Measurements from ENCODE around the gene IL10RA.

The IL10RA gene

DNA sequence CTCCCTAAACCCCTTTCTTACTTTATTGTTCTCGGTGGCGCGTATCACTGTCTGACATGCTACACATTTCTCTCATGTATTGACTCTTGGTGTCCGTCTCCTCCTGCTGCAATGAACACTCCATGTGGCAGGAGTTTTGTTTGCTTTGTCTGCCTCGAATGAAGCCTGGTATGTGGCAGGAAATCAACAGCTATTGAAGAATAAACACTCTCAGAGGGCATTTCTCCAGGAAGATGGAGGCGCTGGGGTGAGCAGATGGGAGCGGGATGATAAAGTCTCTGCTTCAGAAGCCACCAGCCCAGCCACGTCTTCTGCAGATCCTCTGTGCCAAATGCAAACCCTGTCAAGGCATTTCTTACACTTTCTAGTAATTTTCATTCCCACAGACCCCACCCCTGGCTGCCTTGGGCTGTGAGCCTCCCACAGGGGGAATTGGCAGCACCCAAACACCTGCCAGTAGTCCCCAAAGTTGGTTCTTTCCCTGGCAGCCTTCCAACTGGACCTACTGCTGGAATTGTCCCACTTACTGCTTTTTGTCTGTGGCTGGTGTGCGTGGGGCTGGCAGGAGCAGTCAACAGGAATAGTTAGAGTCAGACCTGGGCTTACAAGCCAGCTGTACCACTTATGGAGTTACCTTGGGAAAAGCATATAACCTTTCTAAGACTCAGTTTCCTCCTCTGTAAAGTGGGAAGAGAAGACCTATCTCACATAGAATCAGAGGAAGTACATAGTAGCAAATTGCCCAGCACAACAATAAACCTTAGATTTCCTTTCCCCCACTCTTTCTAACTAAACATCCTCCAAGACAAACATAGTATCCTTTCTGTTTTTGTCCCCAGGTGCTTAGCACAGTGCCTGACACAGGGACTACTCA, 13.3 kb upstream of the IL10RA start:
- H3K4me2 ChIP-seq (ENCODE audit: low read length, poor library complexity, severe bottlenecking): no peak overlapping the region
- no peak overlapping the region for H3K23ac ChIP-seq (ENCODE audit: low read length in 2 of 2)
- no peak overlapping the region for H4K91ac ChIP-seq (ENCODE audit: low read length)
- H3K79me1 ChIP-seq (replicated peaks; ENCODE audit: low read length, poor library complexity, severe bottlenecking): no peaks in the 10 kb centered on the region
- no peak overlapping the region for H2BK12ac ChIP-seq (ENCODE audit: low read length in 2 of 2)
- H3K4me1 ChIP-seq (ENCODE audit: control insufficient read depth, insufficient read depth, low read depth, low read length): peaks cover 10% of the 10 kb centered on the region
- H3K9ac ChIP-seq (ENCODE audit: low read length): no peak overlapping the region
- no peak overlapping the region for H2AK5ac ChIP-seq (ENCODE audit: low read length, severe bottlenecking)
- no peak for DNase-seq
- no peak overlapping the region for H3K27ac ChIP-seq (ENCODE audit: low read length, poor library complexity, severe bottlenecking)
- H4K8ac ChIP-seq (ENCODE audit: low read length): no peak overlapping the region
- no peak overlapping the region for H3K4ac ChIP-seq (ENCODE audit: low read depth in 1 of 2, low read length in 2 of 2)
- H2BK5ac ChIP-seq (ENCODE audit: low read depth, low read length, poor library complexity, severe bottlenecking): no peak overlapping the region
- H2BK15ac ChIP-seq (ENCODE audit: low read depth, poor library complexity, severe bottlenecking): no peak overlapping the region
- H3K4me3 ChIP-seq (ENCODE audit: insufficient read depth in 1 of 2, low read depth in 1 of 2, low read length in 2 of 2): no peak overlapping the region
- no peak overlapping the region for H3K14ac ChIP-seq (ENCODE audit: low read length in 2 of 2)
- no peaks in the 10 kb centered on the region for H3K36me3 ChIP-seq (ENCODE audit: control insufficient read depth in 1 of 2, insufficient read depth in 2 of 2, low read depth in 1 of 2, low read length in 2 of 2)
- H3K18ac ChIP-seq (ENCODE audit: low read depth in 1 of 2, low read length in 2 of 2): no peak overlapping the region
- 81% methylated on average over 9 of the region's 9 CpGs for WGBS
- no peak overlapping the region for H2AFZ ChIP-seq (ENCODE audit: low read depth, low read length)
- H3K9me3 ChIP-seq (ENCODE audit: control insufficient read depth, low read length): no peaks in the 10 kb centered on the region
- no peak overlapping the region for H2BK120ac ChIP-seq (ENCODE audit: low read depth, low read length)
- H3K27me3 ChIP-seq (ENCODE audit: control insufficient read depth in 1 of 2, insufficient read depth in 1 of 2, low read length in 2 of 2): peaks cover 0 to 60% of the 10 kb centered on the region in 2 experiments

DNA sequence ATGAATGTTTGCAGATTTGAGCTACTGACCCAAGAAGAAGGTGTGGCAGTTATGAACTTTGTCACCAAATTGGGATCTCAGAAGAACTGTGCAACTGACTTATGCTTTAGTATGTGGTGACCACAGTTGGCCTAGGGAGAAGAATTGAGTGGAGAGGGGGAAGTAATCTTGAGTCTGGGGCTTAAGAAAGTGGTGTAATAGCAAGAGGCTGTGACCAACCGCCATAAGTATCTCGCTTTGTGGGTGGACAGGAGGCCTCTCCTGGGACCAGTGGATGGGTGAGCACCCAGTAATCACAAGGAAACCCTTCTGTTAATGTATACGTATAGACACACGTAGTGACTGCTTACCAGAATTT, 12.7 kb upstream of the IL10RA start:
- Histone ChIP-seq H4K8ac (ENCODE audit: low read length) (no peak overlapping the region), H4K91ac (ENCODE audit: low read length) (no peak overlapping the region), H3K4me2 (ENCODE audit: low read length, poor library complexity, severe bottlenecking) (no peak overlapping the region), H3K36me3 (ENCODE audit: control insufficient read depth in 1 of 2, insufficient read depth in 2 of 2, low read depth in 1 of 2, low read length in 2 of 2) (no peaks in the 10 kb centered on the region), H3K79me1 (replicated peaks; ENCODE audit: low read length, poor library complexity, severe bottlenecking) (no peaks in the 10 kb centered on the region), H3K4me3 (ENCODE audit: insufficient read depth in 1 of 2, low read depth in 1 of 2, low read length in 2 of 2) (no peak overlapping the region), H3K9ac (ENCODE audit: low read length) (no peak overlapping the region), H2AFZ (ENCODE audit: low read depth, low read length) (no peak overlapping the region), H2BK120ac (ENCODE audit: low read depth, low read length) (no peak overlapping the region), H2AK5ac (ENCODE audit: low read length, severe bottlenecking) (no peak overlapping the region), H2BK12ac (ENCODE audit: low read length in 2 of 2) (no peak overlapping the region), H3K14ac (ENCODE audit: low read length in 2 of 2) (no peak overlapping the region), H3K27me3 (ENCODE audit: control insufficient read depth in 1 of 2, insufficient read depth in 1 of 2, low read length in 2 of 2) (peaks cover 0 to 56% of the 10 kb centered on the region in 2 experiments), H3K4me1 (ENCODE audit: control insufficient read depth, insufficient read depth, low read depth, low read length) (peaks cover 10% of the 10 kb centered on the region), H3K9me3 (ENCODE audit: control insufficient read depth, low read length) (no peaks in the 10 kb centered on the region), H3K23ac (ENCODE audit: low read length in 2 of 2) (no peak overlapping the region), H2BK15ac (ENCODE audit: low read depth, poor library complexity, severe bottlenecking) (no peak overlapping the region), H3K27ac (ENCODE audit: low read length, poor library complexity, severe bottlenecking) (no peak overlapping the region), H3K18ac (ENCODE audit: low read depth in 1 of 2, low read length in 2 of 2) (no peak overlapping the region), H3K4ac (ENCODE audit: low read depth in 1 of 2, low read length in 2 of 2) (no peak overlapping the region), H2BK5ac (ENCODE audit: low read depth, low read length, poor library complexity, severe bottlenecking) (no peak overlapping the region)
- no peak for DNase-seq
- whole genome bisulfite sequencing: 81% methylated on average over 4 of the region's 4 CpGs

DNA sequence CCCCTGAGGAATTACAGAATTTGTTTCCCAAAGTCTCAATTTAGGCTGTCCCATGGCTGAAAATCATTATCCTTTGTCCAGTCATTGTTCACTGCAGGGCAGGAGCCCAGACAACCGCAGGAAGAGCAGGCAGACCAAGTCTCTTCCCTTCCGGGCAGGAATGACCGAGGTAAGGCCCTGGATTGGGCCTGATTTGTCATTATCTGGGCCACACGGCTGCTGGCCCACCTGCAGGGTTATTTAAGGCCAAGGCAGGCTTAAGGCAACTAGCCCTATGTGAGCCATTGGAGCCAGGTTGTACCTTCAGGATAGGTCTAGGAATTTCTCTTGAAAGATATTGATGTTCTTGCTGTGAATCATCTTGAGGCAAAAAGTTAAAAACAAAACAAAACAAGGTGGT, 9.7 kb upstream of the IL10RA start:
- Histone ChIP-seq H3K4me2 (ENCODE audit: low read length, poor library complexity, severe bottlenecking) (no peak overlapping the region), H3K27ac (ENCODE audit: low read length, poor library complexity, severe bottlenecking) (no peak overlapping the region), H3K4ac (ENCODE audit: low read depth in 1 of 2, low read length in 2 of 2) (no peak overlapping the region), H4K91ac (ENCODE audit: low read length) (no peak overlapping the region), H3K79me1 (replicated peaks; ENCODE audit: low read length, poor library complexity, severe bottlenecking) (no peaks in the 10 kb centered on the region), H3K4me1 (ENCODE audit: control insufficient read depth, insufficient read depth, low read depth, low read length) (peaks cover 9% of the 10 kb centered on the region), H3K9ac (ENCODE audit: low read length) (no peak overlapping the region), H3K14ac (ENCODE audit: low read length in 2 of 2) (no peak overlapping the region), H3K9me3 (ENCODE audit: control insufficient read depth, low read length) (no peaks in the 10 kb centered on the region), H2BK120ac (ENCODE audit: low read depth, low read length) (no peak overlapping the region), H2BK15ac (ENCODE audit: low read depth, poor library complexity, severe bottlenecking) (no peak overlapping the region), H2BK5ac (ENCODE audit: low read depth, low read length, poor library complexity, severe bottlenecking) (no peak overlapping the region), H3K36me3 (ENCODE audit: control insufficient read depth in 1 of 2, insufficient read depth in 2 of 2, low read depth in 1 of 2, low read length in 2 of 2) (no peaks in the 10 kb centered on the region), H2AK5ac (ENCODE audit: low read length, severe bottlenecking) (no peak overlapping the region), H3K27me3 (ENCODE audit: control insufficient read depth in 1 of 2, insufficient read depth in 1 of 2, low read length in 2 of 2) (peaks cover 19 to 48% of the 10 kb centered on the region in 2 experiments), H2AFZ (ENCODE audit: low read depth, low read length) (no peak overlapping the region), H4K8ac (ENCODE audit: low read length) (no peak overlapping the region), H2BK12ac (ENCODE audit: low read length in 2 of 2) (no peak overlapping the region), H3K23ac (ENCODE audit: low read length in 2 of 2) (no peak overlapping the region), H3K4me3 (ENCODE audit: insufficient read depth in 1 of 2, low read depth in 1 of 2, low read length in 2 of 2) (no peak overlapping the region), H3K18ac (ENCODE audit: low read depth in 1 of 2, low read length in 2 of 2) (no peak overlapping the region)
- 82% methylated on average over 4 of the region's 4 CpGs for WGBS
- DNase-seq: no peak

DNA sequence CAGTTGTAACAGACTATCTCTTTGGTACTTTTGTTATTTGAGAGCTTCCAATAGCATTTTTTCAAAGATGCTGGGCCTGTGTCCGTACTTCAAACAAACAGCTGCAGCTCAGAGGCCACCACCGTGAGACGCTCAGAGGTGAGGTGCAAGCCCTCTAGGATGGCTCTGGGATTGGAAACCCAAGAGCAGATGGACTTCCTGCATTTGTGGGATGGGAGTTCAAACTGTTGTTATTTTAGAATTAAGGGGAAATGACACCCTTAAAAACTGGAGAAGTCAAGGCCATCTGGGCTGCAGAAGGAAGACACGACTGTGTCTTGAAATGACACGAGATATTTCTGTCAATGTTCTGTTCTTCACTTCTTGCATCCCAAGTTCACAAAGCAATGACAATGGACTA, 9.2 kb upstream of the IL10RA start:
- H3K23ac ChIP-seq (ENCODE audit: low read length in 2 of 2): no peak overlapping the region
- no peaks in the 10 kb centered on the region for H3K9me3 ChIP-seq (ENCODE audit: control insufficient read depth, low read length)
- DNase-seq: no peak
- H3K14ac ChIP-seq (ENCODE audit: low read length in 2 of 2): no peak overlapping the region
- H3K9ac ChIP-seq (ENCODE audit: low read length): no peak overlapping the region
- no peaks in the 10 kb centered on the region for H3K79me1 ChIP-seq (replicated peaks; ENCODE audit: low read length, poor library complexity, severe bottlenecking)
- H3K27me3 ChIP-seq (ENCODE audit: control insufficient read depth in 1 of 2, insufficient read depth in 1 of 2, low read length in 2 of 2): peaks cover 23 to 47% of the 10 kb centered on the region in 2 experiments
- H3K18ac ChIP-seq (ENCODE audit: low read depth in 1 of 2, low read length in 2 of 2): no peak overlapping the region
- no peak overlapping the region for H2AK5ac ChIP-seq (ENCODE audit: low read length, severe bottlenecking)
- no peak overlapping the region for H4K8ac ChIP-seq (ENCODE audit: low read length)
- H3K4me2 ChIP-seq (ENCODE audit: low read length, poor library complexity, severe bottlenecking): no peak overlapping the region
- H3K4ac ChIP-seq (ENCODE audit: low read depth in 1 of 2, low read length in 2 of 2): no peak overlapping the region
- no peak overlapping the region for H3K4me3 ChIP-seq (ENCODE audit: insufficient read depth in 1 of 2, low read depth in 1 of 2, low read length in 2 of 2)
- 94% methylated on average over 5 of the region's 5 CpGs for WGBS
- no peak overlapping the region for H3K27ac ChIP-seq (ENCODE audit: low read length, poor library complexity, severe bottlenecking)
- no peak overlapping the region for H2BK12ac ChIP-seq (ENCODE audit: low read length in 2 of 2)
- no peak overlapping the region for H2BK120ac ChIP-seq (ENCODE audit: low read depth, low read length)
- no peak overlapping the region for H4K91ac ChIP-seq (ENCODE audit: low read length)
- no peak overlapping the region for H2BK15ac ChIP-seq (ENCODE audit: low read depth, poor library complexity, severe bottlenecking)
- H2AFZ ChIP-seq (ENCODE audit: low read depth, low read length): no peak overlapping the region
- H2BK5ac ChIP-seq (ENCODE audit: low read depth, low read length, poor library complexity, severe bottlenecking): no peak overlapping the region
- no peaks in the 10 kb centered on the region for H3K36me3 ChIP-seq (ENCODE audit: control insufficient read depth in 1 of 2, insufficient read depth in 2 of 2, low read depth in 1 of 2, low read length in 2 of 2)
- peaks cover 8% of the 10 kb centered on the region for H3K4me1 ChIP-seq (ENCODE audit: control insufficient read depth, insufficient read depth, low read depth, low read length)

Data from mesenchymal stem cell (in vitro differentiated cells and primary cell).